GM19238 (cell line): Measurements from ENCODE around the gene OPN4.

Experiments
- DNase-seq: peaks from one replicate; pipeline ENCODE4 v3.0.0; 2011; ENCODE audit warnings: low spot score; ENCODE audit not compliant: insufficient read length

The OPN4 gene

DNA sequence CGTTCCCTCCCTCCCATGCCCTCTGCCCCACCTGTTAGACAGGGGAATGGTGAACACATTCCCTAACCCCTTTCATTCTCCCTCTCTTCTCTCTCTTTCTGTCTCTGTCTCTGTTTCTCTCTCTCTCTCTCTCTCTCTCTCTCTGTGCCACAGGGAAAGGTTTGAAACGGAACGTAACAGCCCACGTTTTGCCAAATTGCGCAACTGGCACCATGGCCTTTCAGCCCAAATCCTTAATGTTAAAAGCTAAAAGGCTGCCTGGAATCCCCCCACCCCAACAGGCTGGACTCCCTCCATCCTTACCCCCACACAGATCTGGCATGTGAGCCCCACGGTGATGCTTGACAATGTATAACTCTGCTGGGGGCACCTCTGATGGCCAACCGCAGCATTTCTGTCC lies 44.8 kb downstream of the OPN4 start:
- DNase-seq, result no peak

DNA sequence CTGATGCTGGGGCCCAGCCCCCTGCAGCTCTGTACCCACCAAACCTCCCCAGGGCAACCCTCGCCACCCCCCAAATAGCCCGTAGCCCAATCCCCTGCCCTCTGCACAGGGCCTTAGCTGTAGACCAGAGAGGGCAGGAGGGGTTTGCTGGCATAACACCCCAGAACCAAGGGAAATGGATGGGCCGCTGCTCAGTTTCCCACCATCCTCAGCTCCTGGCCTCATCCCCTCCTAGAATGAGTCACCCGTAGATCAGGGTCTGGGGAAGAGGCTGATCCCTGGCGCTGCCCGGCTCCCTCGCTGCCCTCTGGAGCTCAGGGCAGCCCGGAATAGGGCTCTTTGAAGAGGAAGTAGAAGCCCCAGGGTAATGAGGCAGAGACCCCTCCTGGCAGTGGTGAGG lies 45.2 kb downstream of the OPN4 start:
- no peak for DNase-seq

DNA sequence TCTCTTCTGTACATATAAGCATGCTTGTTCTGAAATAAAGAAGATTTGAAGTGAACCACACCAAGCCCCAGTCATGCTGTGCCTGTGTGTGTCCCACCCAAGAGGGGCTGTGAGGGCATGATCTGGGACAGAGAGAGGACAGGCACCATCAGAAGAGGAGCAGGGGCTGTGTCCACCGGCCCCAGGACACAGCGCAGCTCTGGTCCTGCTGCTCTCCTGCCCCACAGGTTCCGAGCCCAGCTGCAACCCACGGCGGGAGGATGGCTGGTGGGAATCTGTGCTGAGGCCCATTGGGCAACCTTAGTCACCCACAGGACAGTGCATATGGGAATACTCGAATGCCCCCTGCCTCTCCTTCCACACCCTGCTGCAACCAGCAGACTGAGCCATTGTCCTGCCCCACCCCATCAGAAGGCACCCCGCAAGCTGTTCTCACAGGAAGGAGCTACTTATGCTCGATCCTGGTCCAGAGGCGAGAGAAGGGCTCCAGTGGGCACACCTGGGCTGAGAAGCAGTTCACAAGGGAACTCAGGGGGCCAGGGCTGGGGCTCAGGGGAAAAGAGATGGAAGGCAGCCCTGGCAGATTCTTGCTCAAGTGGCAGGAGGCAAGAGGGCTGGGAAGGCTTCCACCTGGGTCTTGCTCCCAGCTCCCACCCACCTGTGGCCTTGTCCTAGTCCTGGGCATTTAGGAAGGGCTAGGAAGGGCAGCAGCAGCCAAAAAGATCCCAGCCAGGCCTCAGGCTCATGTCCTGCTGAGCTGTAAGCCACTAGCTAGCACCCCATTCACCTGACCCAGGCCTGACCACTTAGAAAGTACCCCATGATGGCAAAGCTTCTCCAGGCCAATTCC lies 45.9 kb downstream of the OPN4 start:
- no peak for DNase-seq

DNA sequence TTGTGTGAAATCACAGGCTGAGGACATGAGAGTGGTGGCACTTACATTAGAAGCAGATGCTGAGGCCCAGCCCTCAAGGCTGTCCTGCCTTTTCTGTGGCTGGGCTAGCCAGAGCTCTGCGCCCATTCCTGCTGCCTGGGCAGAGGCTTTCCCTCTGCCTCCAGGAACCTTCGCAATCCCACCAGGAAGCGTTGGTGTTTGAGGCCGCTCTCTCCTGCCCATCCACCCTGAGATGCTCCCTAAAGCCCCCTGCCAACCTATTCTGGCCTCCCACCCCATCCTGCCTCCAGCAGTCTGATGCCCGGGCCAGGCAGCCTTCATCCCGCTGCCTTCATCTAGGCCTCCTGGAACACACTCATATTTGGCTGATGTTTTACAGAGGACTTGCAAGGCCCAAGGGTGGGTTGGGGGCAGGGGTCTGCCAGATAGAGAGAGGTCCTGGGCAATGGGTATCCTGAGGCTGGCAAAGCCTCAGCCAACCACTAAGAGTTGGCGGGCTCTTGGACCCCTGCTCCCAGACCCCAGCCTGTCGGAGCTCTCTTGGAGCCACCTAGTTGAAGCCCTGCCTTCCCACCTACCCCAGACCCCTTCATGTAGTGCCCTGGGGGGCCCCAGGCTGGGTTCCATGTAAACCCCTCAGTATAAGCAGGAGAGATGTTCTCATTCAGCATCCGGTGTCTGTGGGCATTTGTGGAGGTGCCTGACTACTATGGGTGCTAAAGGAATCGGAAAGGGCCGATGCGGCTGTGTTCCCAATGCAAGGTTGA lies 46.7 kb downstream of the OPN4 start:
- DNase-seq, result no peak

DNA sequence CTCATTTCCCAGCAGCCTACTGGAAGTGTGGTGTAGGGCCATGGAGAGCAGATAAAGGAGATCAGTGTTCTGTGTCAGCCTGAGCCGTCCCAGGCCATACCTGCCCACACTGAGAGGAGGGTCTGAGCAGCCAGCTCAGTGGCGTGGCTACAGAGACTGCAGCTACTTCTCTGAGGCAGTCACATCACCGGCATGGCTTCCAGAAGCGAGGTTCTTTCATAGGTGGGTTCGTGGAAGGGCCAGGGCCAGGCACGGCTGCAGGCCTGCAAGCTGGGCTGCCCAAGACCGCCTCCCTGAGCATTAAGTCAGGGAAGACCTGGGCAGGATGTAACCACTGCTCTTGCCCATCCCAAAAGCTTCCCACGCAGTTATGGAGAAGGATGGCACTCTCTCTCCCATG lies 48.8 kb downstream of the OPN4 start:
- DNase-seq, result no peak

DNA sequence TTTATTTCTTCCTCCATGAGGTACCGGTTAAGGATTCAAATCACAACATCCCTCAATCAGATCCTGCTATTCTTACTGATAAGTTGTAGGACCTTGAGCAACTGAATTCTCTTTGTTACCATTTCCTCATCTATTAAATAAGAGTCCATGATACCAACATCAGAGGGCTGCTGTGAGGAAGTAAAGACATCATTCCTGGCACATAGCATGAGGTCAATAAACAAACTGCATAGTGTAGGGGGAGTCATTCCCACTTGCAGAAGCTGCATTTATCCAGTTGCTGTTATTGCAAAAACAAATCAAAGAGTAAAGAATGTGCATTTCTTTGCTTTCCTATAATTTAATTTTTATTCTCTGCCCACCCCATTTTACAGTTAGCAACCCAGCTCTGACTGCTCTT lies 50.8 kb downstream of the OPN4 start:
- no peak for DNase-seq

DNA sequence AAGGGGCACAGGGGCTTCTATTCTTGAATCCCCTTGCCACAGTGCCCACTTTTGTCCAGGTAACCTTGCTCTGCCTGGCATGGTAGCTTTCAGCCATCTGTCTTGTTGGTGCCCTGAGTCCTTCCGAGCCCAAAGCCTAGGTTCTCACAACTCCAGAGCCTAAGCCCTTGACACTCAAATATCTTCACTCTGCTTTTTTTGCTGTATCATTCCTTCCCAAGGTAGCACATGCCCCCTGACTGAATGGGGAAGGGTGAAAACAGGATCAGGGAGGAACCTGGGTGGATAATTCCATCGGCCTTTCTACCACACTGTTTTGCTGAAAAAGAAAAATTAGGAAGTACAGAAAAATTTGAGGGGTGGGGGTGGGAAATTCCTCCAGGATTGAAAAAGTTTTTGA lies 51.6 kb downstream of the OPN4 start:
- no peak for DNase-seq

DNA sequence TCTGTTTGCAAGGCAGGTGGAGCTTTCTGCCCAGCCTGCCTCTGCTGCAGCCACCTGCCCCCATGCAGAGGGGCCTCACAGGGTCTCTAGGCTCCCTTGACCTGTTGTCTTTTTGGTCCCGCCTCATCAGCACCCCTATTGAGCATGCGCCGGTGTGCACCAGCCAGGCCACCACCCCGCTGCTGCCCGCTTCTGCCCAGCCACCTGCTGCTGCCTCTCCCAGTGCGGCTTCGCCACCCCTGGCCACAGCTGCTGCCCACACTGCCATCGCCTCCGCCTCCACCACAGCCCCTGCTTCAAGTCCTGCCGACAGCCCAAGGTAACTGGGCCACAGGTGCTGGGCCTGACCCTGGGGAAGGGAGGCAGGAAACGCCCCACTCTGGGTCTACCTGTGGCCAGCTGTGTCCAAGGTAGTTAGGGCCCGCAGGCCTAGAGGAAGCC lies 52.1 kb downstream of the OPN4 start:
- DNase-seq, result no peak

DNA sequence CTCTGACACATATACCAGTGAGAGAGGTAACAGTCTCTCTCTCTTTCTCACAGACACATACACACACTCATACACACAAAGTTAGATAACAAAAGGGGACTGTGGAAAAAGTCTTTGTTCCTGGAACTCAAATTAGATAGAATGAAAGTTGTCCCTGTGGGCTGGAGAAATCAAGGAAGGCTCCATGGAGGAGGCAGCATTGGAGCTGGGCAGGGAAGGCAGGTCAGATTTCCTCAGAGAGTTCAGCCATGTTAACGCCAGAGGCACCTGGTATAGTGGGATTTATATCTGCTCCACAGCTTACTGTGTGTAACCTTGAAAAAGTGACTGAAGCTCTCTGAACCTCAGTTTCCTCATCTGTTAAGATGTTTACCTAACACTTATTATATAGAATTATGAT lies 52.6 kb downstream of the OPN4 start:
- DNase-seq, result no peak

DNA sequence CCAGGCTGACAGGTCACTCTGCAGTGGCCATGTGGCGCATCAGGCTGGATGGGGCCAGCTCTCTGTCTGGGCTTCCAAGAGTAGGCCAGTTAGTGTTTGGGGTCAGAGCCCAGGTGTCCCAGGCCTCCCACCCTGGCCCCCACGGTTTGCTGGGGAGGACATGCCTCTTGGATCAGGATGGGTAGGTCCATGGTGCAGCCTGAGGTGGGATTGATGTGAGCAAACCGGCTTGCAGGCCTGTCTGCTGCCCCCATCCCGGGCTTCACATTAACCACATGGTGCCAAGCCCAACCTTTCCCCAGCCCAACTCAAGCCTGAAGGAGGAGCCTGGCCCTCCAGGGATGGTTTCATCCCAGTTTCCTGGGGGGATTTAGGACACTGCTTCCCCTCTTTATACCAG lies 53.2 kb downstream of the OPN4 start:
- DNase-seq, result no peak

DNA sequence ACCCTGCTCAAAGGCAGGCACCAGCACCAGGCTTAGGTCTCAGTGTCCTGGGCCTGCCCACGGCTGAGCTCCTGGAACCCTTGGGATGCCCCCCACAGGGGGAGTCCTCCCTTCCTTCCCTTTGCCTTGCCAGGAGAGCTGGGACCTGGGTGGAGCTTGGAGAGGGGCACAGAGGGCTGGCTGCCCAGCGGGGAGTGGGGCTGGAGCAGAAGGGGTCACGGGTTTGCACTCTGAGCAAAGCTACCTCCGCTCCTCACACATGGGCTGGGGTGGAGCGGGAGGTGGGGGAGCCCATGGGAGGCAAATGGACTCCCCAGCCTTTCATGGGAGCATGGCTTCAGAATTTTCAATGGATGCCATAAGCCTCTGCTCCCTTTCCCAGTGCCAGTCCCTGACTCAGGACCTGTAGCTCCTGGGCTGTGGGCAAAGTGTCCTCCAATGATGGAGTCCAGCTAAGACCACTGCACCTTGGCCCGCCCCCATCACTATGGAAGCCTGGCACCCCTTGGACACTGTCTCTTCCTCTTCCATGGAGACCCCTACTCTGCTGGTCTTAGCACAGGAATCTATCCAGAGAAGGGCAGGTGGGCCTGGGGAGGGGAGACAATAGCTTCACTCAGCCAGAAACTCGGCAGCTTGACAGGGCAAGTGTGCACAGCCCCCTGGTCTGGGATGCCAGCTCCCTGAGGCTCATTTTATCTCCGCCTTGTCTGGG lies 53.9 kb downstream of the OPN4 start:
- no peak for DNase-seq

DNA sequence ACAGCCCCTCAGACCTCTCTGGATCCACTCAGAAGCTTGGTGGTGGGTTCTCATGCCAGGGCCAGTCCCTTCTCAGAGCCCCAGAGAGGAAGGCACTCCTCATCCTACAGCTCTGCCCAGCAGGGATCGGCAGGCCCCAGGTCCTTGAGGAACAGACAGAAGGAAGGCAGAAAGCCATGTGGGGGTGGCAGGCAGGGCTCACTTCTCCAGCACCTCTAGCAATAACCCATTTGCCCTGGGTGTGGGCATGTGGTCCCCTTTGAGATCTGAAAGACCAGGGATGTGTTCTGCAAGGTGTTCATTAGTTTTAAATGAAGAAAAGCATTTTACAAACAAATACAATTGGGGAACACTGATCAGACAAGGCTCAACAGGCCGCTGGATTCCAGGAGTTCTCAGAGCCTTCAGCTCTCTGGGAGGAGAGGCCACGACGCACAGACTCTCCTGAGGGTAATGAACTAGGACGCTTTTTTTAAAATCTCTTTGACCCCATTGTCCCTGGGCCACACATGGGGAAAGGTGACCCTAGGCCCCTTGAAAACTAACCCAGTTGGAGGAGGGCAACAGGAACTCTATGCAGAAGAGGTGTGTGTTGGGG lies 54.5 kb downstream of the OPN4 start:
- DNase-seq, result no peak

DNA sequence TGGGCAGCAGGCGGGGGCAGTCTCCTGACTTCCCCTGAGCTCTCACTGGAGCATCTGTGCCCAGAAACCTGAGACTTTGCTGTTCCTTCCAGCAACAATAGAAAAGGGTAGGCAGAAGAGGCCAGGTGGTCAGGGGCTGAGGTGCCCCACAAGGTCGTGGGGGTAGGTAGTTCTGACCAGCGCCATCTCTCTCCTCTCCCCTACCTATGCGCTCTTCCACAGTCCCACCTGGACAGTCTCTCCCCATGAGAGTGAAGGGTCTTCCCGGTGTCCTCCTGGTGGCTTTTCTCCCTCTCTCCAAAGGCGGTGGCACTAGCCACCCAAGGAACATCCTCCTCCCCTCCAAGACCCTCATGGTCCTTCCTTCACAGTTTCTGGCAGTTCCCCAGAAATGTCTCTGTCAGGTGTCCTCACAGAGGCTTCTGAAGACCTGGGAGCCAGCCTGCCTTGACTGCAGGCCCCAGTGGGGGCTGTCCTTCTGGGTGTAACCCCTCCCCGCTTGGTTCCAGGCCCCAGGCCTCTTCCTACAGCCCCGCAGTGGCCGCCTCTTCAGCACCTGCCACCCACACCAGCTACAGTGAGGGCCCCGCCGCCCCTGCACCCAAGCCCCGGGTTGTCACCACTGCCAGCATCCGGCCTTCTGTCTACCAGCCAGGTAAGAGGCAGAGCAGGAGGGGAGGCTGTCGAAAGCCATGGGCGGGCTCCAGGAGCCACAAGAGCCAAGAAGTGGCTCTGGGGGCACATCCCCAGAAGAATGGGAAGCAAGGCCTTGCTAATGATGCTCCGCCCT lies 55.2 kb downstream of the OPN4 start:
- no peak for DNase-seq

DNA sequence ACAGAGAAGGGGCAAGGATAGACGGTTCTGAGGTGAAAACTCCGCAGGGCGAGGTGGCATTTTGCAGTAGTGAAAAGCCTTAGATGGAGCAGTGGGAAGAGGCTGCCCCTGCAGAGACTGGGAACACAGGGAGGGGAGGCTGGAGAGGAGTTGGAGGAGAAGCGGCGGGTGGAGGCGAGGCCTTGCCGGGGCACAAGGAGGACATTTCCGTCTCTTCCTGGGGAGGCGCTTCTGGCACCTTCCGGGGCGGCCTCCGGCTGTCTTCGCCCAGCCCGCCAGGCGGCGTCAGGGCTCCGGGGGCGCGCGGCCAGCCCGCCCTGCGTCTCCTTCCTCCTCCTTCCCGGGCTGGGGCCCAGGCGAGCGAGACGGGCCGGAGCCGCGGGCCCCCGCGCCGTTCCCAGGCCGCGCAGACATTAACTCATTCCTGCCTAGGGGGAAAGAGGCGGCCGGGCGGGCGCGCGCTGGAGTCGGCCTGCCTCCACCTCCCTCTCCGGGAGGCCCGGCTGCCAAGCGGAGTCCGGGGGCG lies 56.7 kb downstream of the OPN4 start:
- peak; percentile 99 for DNase-seq

DNA sequence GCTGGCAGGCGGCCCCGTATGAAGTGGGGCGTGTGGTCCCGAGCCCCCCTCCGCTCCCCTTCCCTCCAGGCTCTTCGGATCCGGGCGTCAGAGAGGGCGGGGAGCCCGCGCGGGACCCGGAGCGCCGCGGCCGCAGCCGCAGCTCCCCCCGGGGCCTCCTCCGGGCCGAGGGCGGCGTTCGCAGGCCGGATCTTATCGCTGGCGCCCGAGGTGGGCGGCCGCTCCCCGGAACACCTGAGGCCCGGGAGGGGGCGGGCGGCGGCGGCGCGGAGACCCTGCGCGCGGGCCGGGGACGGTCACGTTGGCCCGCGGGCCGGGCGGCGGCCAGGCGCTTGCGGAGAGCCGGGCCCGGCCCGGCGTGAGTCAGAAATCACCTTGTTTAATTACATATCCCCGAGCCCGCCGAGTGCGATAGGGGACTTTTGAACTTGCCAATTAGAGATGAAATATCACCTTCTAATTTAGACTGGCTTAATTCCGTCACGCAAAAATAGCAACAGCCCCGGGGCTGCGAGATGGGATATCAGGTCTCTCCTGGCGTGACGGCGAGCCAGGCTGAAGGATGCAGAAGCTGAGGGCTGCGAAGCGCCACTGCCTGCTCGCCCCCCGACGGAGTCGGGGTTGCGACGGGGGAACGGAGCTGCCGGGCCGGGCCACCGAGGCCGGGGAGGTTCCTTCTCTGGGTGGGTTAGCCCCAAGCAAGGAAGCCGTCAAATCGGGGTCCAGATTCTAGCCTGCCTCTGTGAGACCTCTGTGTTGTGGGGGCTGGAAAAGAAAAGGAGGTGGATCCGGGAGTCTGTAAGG lies 57.4 kb downstream of the OPN4 start:
- peak; percentile 80 for DNase-seq

DNA sequence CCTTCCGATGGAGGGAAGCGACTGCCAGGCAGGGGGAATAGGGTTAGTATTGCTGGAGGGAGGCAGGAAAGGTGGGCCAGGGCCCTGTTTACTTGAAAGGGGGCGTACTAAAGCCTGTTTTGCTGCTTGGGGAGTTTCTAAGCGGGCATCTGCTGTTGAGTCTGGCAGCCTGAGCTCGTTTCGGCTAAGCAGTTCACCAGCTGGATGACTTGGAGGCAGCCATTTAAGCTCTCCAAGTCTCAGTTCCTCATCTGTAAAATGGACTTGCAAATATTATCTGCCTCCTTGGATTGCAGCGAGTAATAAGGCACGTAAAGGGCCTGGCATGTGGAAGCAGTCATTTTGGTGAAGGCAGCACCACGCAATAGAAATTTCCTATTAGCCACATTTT lies 58.0 kb downstream of the OPN4 start:
- peak; percentile 52 for DNase-seq

DNA sequence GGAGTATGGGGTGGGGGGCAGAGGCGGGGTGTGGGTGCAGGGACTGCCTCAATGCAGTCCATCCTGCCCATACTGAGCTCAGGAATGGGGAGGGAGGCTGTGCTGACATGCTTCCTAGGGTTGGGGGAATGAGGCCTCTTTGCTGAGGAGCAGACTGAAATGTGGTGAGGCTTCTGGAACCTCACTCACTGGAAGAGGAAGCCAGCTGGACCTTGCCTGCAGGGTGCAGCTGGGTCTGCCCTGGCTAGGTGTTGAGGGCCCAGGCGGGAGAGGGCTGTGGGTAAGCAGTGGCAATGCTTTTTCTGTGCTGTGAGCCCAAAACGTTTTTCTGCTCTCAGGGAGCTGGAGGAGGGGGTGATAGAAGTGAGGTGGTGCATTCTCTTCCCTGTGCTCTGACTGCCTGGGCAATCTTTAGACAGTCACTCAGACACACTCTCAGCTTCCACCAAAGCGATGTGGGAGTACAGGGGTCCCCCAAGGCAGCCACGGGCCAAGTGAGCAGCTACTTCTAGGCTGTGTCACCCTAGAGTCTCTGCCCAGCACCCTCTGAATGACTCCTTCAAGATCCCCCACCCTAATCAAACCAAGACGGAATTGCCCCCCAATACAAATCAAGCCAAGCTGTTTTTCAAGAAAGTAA lies 60.9 kb downstream of the OPN4 start:
- DNase-seq, result no peak

DNA sequence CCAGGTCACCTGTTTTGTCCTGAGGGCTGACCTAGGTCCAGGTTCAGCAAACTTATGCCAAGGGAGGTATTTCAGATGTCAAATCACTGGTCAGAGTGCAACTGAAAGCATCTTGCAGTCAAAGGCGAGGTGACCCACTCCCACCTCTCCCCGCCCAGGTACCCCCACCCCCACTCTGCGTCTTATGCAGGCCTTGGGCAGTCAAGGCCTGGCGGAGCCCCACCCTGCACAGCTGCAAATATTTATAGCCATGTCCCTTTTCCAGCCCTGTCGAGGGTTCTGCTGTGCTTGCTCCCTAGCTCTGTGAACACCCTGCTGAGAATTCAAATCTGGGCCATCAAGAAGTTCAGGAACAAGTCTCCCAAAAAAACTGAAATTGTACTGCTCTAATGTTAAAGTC lies 61.5 kb downstream of the OPN4 start:
- DNase-seq, result no peak
